Osteoblast (primary cell): Measurements from ENCODE around the gene ZNF521. TPM values are rescaled to one million over a fixed set of nuclear protein-coding genes. Genes with fewer than 3 reads are reported as not detected.

Experiments used
- DNase-seq: peaks from one replicate; pipeline ENCODE4 v3.0.0; 2011; ENCODE audit warnings: low spot score, mixed read lengths; ENCODE audit not compliant: insufficient read length; ENCODE audit errors: missing footprints
- H2AFZ ChIP-seq: 2 replicates; pipeline ENCODE4 v1.6.0; 2011; ENCODE audit warnings: mild to moderate bottlenecking, low read length
- H3K27ac ChIP-seq: 2 replicates; pipeline ENCODE4 v1.5.1; 2011; ENCODE audit warnings: mild to moderate bottlenecking, low read depth, low read length, moderate library complexity
- H3K27me3 ChIP-seq: 2 replicates; pipeline ENCODE4 v1.6.0; 2012; ENCODE audit warnings: mild to moderate bottlenecking, control low read depth, inconsistent platforms, low read length, moderate library complexity; ENCODE audit not compliant: insufficient read depth
- H3K36me3 ChIP-seq: 2 replicates; pipeline ENCODE4 v1.5.1; 2011; ENCODE audit warnings: mild to moderate bottlenecking, low read length, control low read depth, moderate library complexity; ENCODE audit not compliant: insufficient read depth
- H3K4me1 ChIP-seq: 2 replicates; pipeline ENCODE4 v1.5.1; 2011; ENCODE audit warnings: mild to moderate bottlenecking, low read length, control low read depth, moderate library complexity; ENCODE audit not compliant: insufficient read depth
- H3K4me2 ChIP-seq: 2 replicates; pipeline ENCODE4 v1.6.0; 2011; ENCODE audit warnings: mild to moderate bottlenecking, low read length; ENCODE audit not compliant: insufficient read depth
- H3K4me3 ChIP-seq: fragments of 200-600 bp; sonication (generic); 3 replicates; pipeline ENCODE4 v1.5.1; 2012; ENCODE audit warnings: mild to moderate bottlenecking, low read length, inconsistent platforms; ENCODE audit not compliant: insufficient read depth
- H3K79me2 ChIP-seq: 2 replicates; pipeline ENCODE4 v1.6.0; 2012; ENCODE audit warnings: mild to moderate bottlenecking, low read length, control low read depth, inconsistent platforms; ENCODE audit not compliant: insufficient read depth
- H3K9me3 ChIP-seq: 2 replicates; pipeline ENCODE4 v1.5.1; 2011; ENCODE audit warnings: low read depth, low read length, control low read depth
- H4K20me1 ChIP-seq: 2 replicates; pipeline ENCODE4 v1.6.0; 2012; ENCODE audit warnings: mild to moderate bottlenecking, low read length, control low read depth; ENCODE audit not compliant: insufficient read depth
- total RNA-seq: library from RNA; depleted of rRNA; stranded (reverse); fragments of >200 nt; gene quantifications from 2 replicates; pipeline ENCODE4 v1.2.3, GENCODE V29; 2012
- TF ChIP-seq, protein P1 (sequence below): IDR thresholded peaks from 2 replicates; pipeline ENCODE4 v1.5.1; 2011; ENCODE audit warnings: mild to moderate bottlenecking, low read depth, low read length, moderate library complexity; ENCODE audit errors: extremely low read depth

ZNF521 gene
- total RNA-seq, 1 donor, result 27.5 TPM

GRCh38 chr18:25062720-25063119 lies 289.2 kb downstream of the ZNF521 start:
- H2AFZ ChIP-seq, result no peak overlapping the region
- TF ChIP-seq, protein P1, sequence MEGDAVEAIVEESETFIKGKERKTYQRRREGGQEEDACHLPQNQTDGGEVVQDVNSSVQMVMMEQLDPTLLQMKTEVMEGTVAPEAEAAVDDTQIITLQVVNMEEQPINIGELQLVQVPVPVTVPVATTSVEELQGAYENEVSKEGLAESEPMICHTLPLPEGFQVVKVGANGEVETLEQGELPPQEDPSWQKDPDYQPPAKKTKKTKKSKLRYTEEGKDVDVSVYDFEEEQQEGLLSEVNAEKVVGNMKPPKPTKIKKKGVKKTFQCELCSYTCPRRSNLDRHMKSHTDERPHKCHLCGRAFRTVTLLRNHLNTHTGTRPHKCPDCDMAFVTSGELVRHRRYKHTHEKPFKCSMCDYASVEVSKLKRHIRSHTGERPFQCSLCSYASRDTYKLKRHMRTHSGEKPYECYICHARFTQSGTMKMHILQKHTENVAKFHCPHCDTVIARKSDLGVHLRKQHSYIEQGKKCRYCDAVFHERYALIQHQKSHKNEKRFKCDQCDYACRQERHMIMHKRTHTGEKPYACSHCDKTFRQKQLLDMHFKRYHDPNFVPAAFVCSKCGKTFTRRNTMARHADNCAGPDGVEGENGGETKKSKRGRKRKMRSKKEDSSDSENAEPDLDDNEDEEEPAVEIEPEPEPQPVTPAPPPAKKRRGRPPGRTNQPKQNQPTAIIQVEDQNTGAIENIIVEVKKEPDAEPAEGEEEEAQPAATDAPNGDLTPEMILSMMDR, result no peak

GRCh38 chr18:25061395-25061794 lies 290.6 kb downstream of the ZNF521 start:
- no peaks in the 10 kb centered on the region for H3K27me3 ChIP-seq
- H3K36me3 ChIP-seq, result no peaks in the 10 kb centered on the region
- no peaks in the 10 kb centered on the region for H3K4me1 ChIP-seq
- H3K4me2 ChIP-seq, result no peak overlapping the region
- DNase-seq, result no peak
- H4K20me1 ChIP-seq, result no peaks in the 10 kb centered on the region
- H3K9me3 ChIP-seq, result no peaks in the 10 kb centered on the region
- no peaks in the 10 kb centered on the region for H3K79me2 ChIP-seq
- H3K4me3 ChIP-seq, result no peak overlapping the region
- H3K27ac ChIP-seq, result no peak overlapping the region
- H2AFZ ChIP-seq, result no peak overlapping the region
- TF ChIP-seq, protein P1, result no peak

More at GRCh38 chr18:25062720-25063119, 289.2 kb downstream of the ZNF521 start:
- H3K4me3 ChIP-seq, result no peak overlapping the region
- no peaks in the 10 kb centered on the region for H4K20me1 ChIP-seq
- no peaks in the 10 kb centered on the region for H3K36me3 ChIP-seq
- DNase-seq, result no peak
- no peaks in the 10 kb centered on the region for H3K9me3 ChIP-seq
- H3K4me1 ChIP-seq, result peaks cover 4% of the 10 kb centered on the region
- H3K79me2 ChIP-seq, result no peaks in the 10 kb centered on the region
- H3K4me2 ChIP-seq, result no peak overlapping the region
- no peaks in the 10 kb centered on the region for H3K27me3 ChIP-seq
- no peak overlapping the region for H3K27ac ChIP-seq

- H2AFZ ChIP-seq, result no peak overlapping the region
- H3K4me1 ChIP-seq, result no peaks in the 10 kb centered on the region
- no peaks in the 10 kb centered on the region for H3K79me2 ChIP-seq
- H3K4me3 ChIP-seq, result no peak overlapping the region
- H3K36me3 ChIP-seq, result no peaks in the 10 kb centered on the region
- TF ChIP-seq, protein P1, result no peak
- no peak overlapping the region for H3K4me2 ChIP-seq
- H3K27ac ChIP-seq, result no peak overlapping the region
- no peaks in the 10 kb centered on the region for H4K20me1 ChIP-seq
- H3K27me3 ChIP-seq, result no peaks in the 10 kb centered on the region
- H3K9me3 ChIP-seq, result no peaks in the 10 kb centered on the region
- DNase-seq, result no peak
Measured at GRCh38 chr18:25058521-25058920, 293.4 kb downstream of the ZNF521 start.

DNA sequence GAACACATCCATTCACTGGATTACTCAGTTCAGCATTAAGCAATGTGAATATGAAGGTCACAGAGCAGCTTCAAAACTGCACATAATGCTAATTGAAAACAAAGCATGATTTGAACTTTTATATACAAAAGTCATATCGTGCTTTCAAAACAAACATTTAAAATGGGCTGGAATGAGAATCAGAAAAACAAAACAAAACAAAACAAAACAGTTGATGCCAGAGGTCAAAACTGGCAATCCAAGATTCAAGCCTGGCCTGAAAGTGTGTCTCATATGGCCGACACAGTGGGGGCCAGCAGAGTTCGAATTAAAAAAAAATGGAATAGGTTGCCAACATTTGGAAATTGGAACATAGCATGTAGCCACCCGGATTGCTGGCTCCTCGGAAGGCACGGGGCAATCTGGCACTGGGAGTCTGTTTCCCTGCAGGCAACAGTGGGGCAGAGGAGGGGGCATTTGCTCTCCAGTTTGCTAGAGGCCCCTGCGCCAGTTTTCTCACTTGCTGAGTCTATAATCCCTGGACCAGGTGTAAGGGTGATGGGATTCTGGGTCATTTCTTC lies 294.4 kb downstream of the ZNF521 start:
- H3K9me3 ChIP-seq, result no peaks in the 10 kb centered on the region
- H3K4me1 ChIP-seq, result no peaks in the 10 kb centered on the region
- H4K20me1 ChIP-seq, result no peaks in the 10 kb centered on the region
- no peak for DNase-seq
- no peak overlapping the region for H2AFZ ChIP-seq
- H3K27me3 ChIP-seq, result no peaks in the 10 kb centered on the region
- H3K4me2 ChIP-seq, result no peak overlapping the region
- TF ChIP-seq, protein P1, result no peak
- no peak overlapping the region for H3K4me3 ChIP-seq
- H3K36me3 ChIP-seq, result no peaks in the 10 kb centered on the region
- H3K27ac ChIP-seq, result no peak overlapping the region
- H3K79me2 ChIP-seq, result no peaks in the 10 kb centered on the region
